HG02973 (cell line): ENCODE data around the gene GPATCH8.

Experiments used
- ATAC-seq: cut with Tn5 transposase; IDR thresholded peaks from one replicate; pipeline ENCODE4 v1.9.1; 2021; ENCODE audit warnings: moderate library complexity; ENCODE audit not compliant: unreplicated experiment

The GPATCH8 gene

GRCh38 chr17:44464037-44464436, 39.2 kb downstream of the GPATCH8 start:
- no peak for ATAC-seq

- no peak for ATAC-seq
These were observed 51.4 kb downstream of the GPATCH8 start for GRCh38 chr17:44451832-44452231.

DNA sequence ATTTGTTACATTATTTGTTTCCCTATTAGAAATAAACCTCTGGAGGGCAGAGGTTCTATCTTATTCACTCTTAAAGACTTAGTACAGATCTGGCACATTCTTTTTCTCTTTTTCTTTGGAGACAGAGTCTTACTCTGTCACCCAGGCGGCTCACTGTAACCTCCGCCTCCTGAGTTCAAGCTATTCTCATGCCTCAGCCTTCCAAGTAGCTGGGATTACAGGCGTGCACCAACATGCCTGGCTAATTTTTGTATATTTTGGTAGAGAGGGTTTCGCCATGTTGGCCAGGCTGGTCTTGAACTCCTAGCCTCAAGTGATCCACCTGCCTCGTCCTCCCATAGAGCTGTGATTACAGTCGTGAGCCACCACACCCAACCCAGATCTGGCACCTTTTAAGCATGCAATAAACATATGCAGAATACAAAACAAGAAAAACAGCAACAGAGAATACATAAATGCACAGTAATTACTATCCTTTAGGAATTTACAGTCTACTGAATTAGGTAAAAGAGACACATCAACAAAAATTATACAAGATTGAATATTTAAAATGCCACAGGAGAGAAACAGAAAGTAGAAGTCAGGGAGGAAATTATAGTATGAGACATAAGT, 52.1 kb downstream of the GPATCH8 start:
- ATAC-seq: no peak

GRCh38 chr17:44448412-44448811, 54.8 kb downstream of the GPATCH8 start:
- no peak for ATAC-seq

- ATAC-seq: no peak
These were observed 58.5 kb downstream of the GPATCH8 start for GRCh38 chr17:44444735-44445105.

DNA sequence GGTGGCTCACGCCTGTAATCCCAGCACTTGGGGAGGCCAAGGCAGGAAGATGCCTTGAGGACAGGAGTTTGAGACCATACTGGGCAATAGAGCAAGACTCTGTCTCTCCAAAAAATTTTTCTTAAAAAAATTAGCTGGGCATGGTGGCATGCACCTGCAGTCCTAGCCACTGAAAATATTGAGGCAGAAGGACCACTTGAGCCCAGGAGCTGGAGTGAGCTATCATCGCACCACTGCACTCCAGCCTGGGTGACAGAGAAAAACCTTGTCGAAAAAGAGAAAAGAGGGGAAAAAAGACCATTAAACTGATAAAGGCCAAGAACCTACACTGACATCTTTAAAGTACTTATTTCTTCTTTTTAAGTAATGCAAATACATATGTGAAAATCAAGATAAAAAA, 60.4 kb downstream of the GPATCH8 start:
- ATAC-seq: no peak

GRCh38 chr17:44439168-44439567, 64.0 kb downstream of the GPATCH8 start:
- no peak for ATAC-seq

DNA sequence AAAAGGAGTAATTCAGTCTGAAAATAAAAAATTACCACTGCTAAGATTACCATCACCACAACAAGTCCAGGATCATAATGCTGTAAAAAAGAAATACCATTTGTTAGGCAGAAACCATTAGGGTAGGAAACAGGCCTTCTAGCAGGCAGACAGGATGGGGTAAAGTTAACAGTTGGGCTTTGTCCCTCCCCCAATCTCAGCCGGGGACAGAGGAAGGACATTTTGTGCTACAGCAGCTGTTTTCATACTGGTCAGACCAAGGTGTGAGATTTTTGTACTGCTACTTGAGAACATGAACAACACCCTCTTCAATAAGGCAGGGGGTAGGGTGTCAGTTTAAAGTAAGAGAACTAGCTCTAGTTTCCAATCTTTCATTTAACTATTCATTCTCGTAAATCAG, 64.6 kb downstream of the GPATCH8 start:
- no peak for ATAC-seq

DNA sequence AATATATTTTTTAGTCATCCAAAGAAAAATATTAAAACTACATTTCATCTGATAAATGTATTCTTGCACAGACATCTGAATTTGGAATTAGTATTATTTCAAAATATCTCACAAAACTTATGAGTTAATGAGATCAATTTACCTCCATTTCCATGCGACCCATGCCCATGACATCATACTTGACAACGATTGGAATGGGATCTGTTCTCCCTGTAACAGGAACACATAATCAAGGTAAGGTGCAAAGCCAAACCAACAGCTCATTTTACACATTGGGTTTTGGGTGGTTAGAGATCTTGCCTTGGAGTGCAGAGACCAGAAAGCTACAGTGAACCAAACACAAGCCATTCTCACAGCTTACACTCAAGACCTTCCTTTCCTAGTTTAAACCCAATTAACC, 66.9 kb downstream of the GPATCH8 start:
- ATAC-seq: no peak

- ATAC-seq: no peak
These were observed 70.7 kb downstream of the GPATCH8 start for GRCh38 chr17:44432254-44433157.

DNA sequence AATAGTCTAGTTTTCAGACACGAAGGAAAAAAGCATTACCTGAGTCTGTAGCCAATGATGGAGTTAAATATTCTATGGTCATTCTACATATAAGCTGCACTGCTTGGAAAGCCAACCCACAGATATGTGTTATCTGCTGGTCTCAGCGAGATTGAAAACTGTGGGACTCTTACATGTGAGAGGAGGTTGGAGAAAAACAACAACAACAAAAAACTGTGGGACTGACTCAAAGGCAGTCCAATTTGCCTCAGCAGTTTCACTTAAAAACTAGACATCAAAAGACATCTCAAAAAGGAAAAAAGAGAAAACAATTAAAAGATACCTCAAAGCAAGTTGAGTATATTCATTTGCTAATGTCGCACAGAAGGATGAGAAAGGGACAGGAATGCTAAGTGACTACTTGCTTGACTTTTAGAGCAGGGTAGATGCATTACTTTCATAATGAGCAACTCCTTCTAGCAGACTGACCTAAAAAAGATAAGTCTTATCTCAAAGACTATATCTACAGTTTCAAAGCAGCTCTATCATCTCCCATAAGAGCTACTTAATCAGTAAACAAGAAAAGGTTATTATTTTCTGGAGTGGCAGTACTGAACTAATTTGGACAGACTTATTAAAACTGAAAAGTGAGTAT, 78.3 kb downstream of the GPATCH8 start:
- ATAC-seq: no peak

DNA sequence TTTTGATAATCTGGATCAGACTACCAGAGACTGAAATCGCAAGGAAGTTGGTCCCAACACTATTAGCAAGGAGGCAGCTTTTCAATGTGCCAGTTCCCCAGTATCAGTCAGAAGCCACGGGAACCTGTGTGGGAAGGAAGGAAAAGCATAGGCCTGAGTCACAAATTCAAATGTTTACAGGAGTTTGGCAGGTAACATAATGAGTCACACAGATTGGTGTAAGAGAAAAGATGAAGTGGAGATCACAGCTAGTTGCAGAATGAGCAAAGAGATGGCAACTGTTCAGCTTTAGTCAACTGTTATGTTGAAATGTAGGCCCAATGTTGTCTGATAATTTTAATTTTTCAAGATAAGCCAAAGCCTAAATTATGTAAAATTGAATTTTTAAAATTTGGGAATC, 85.7 kb downstream of the GPATCH8 start:
- ATAC-seq: peak; percentile 59

DNA sequence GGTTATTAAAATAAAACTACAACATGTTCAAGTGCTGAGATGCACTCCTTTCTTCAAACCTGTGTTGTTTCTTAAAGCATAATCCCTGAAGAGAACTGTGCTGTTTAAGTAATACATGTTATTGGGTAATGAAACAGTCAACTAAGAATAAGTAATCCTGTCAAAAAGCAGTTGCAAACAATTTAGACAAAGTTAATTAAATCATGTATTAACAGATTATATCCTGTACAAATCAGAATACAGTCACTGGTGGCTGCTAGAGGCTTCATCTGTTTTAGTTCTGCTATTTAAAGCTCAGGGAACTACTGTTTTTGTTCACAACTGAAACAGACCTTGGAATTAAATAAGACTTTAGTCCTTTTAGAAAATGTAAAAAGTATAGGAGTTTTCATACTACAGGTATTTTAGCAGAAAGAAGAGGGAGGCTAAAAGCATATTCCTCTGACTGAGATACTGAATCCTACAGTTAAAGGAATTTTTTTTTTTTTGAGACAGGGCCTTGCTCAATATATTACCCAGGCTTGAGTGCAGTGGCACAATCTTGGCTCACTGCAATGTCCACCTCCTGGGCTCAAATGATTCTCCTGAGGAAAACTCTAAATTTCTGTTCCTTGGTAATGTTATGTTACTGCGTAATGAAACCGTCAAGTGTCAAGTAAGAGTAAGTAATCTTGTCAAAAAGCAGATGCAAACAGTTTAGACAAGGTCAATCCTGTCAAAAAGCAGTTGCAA, 86.5 kb downstream of the GPATCH8 start:
- ATAC-seq: no peak

GRCh38 chr17:44414394-44415155, 88.6 kb downstream of the GPATCH8 start:
- ATAC-seq: no peak

- ATAC-seq: no peak
These were observed 93.7 kb downstream of the GPATCH8 start for GRCh38 chr17:44409309-44410028.

DNA sequence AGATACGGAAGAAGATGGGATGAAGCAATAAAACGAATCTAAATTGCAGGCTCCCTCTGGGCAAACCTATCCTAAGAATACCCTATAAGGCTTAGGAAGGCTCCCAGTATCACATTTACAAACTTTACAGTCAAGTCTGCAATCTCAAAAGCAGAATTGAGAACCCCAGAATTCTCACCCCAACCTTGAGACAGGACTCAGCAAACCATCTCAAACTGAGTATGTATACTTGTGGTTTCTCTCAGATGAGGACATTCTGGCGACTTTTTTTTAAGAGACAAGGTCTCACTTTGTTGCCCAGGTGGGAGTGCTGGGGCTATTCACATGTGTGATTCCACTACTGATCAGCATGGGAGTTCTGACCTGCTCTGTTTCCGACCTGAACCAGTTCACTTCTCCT, 94.4 kb downstream of the GPATCH8 start:
- no peak for ATAC-seq

GRCh38 chr17:44402564-44403172, 100.5 kb downstream of the GPATCH8 start:
- ATAC-seq: no peak

GRCh38 chr17:44400226-44400847, 102.9 kb downstream of the GPATCH8 start:
- ATAC-seq: no peak
